IMR-90 (cell line): ENCODE data around the gene STXBP6. TPM values are rescaled to one million over a fixed set of nuclear protein-coding genes. Genes with fewer than 3 reads are reported as not detected.

Experiments
- ATAC-seq: fragments of 200-7000 bp; cut with Tn5 transposase; 2 replicates; pipeline ENCODE4 v1.9.1; 2020; ENCODE audit warnings: low read depth, mild to moderate bottlenecking, moderate library complexity
- BruUV-seq: library from RNA; stranded (reverse); fragments of 400-500 nt; replicated peaks from 2 replicates; lab custom pipeline; 2021; lab: Mats Ljungman, UMichigan
- CTCF ChIA-PET: fragments of 300-600 bp; formaldehyde crosslinking; extraction: SDS; loops from one replicate; lab custom pipeline; 2021; ENCODE audit warnings: antibody characterized with exemption; lab: Yijun Ruan, JAX
- POLR2A ChIA-PET: fragments of 300-600 bp; sonication (Branson Sonifier 250); formaldehyde crosslinking; loops from one replicate; lab custom pipeline; 2022; ENCODE audit warnings: antibody characterized with exemption; ENCODE audit not compliant: unreplicated experiment; lab: Charles Lee
- DNase-seq: peaks from one replicate; pipeline ENCODE4 v3.0.0; 2013
- H2AFZ ChIP-seq: replicated peaks from 2 replicates; pipeline ENCODE3; 2013; ENCODE audit warnings: low read length, mild to moderate bottlenecking; ENCODE audit not compliant: poor library complexity
- H2AK5ac ChIP-seq: 2 replicates; pipeline ENCODE4 v1.6.1; 2013; ENCODE audit warnings: low read depth, low read length, inconsistent platforms
- H2AK9ac ChIP-seq: replicated peaks from 2 replicates; pipeline ENCODE3; 2013; ENCODE audit warnings: mild to moderate bottlenecking, low read depth, low read length, moderate library complexity; ENCODE audit not compliant: poor library complexity
- H2BK120ac ChIP-seq: 2 replicates; pipeline ENCODE4 v1.6.1; 2013; ENCODE audit warnings: low read depth, low read length, inconsistent platforms
- H2BK15ac ChIP-seq: 3 replicates; pipeline ENCODE4 v1.6.1; 2013; ENCODE audit warnings: low read depth, low read length, inconsistent platforms
- H2BK20ac ChIP-seq: 2 replicates; pipeline ENCODE4 v1.6.1; 2013; ENCODE audit warnings: low read depth, mild to moderate bottlenecking, inconsistent platforms, low read length, moderate library complexity
- H2BK5ac ChIP-seq: 2 replicates; pipeline ENCODE4 v1.6.1; 2013; ENCODE audit warnings: mild to moderate bottlenecking, low read depth, low read length, inconsistent platforms; ENCODE audit not compliant: poor library complexity, severe bottlenecking
- H3K14ac ChIP-seq: replicated peaks from 2 replicates; pipeline ENCODE4 v1.6.1; 2013; ENCODE audit warnings: low read depth, low read length, inconsistent platforms
- H3K18ac ChIP-seq: 2 replicates; pipeline ENCODE4 v1.6.1; 2013; ENCODE audit warnings: low read depth, low read length, control low read depth
- H3K23ac ChIP-seq: 2 replicates; pipeline ENCODE4 v1.6.1; 2013; ENCODE audit warnings: low read depth, low read length, inconsistent platforms
- H3K27ac ChIP-seq: 2 replicates; pipeline ENCODE4 v1.5.1; 2013; ENCODE audit warnings: mild to moderate bottlenecking, control low read depth, low read length; ENCODE audit not compliant: insufficient read depth
- H3K27me3 ChIP-seq: 2 replicates; pipeline ENCODE4 v1.6.1; 2013; ENCODE audit warnings: low read length; ENCODE audit not compliant: control insufficient read depth, insufficient read depth
- H3K36me3 ChIP-seq: 2 replicates; pipeline ENCODE4 v1.6.1; 2013; ENCODE audit warnings: low read length, mixed read lengths; ENCODE audit not compliant: control insufficient read depth, insufficient read depth
- H3K4ac ChIP-seq: 2 replicates; pipeline ENCODE4 v1.6.1; 2013; ENCODE audit warnings: low read depth, low read length, inconsistent platforms
- H3K4me1 ChIP-seq: 2 replicates; pipeline ENCODE4 v1.6.1; 2013; ENCODE audit warnings: low read length, mixed read lengths; ENCODE audit not compliant: control insufficient read depth, insufficient read depth
- H3K4me2 ChIP-seq: 2 replicates; pipeline ENCODE4 v1.6.1; 2013; ENCODE audit warnings: low read depth, mild to moderate bottlenecking, control low read depth, low read length, moderate library complexity
- H3K4me3 ChIP-seq: 2 replicates; pipeline ENCODE4 v1.5.1; 2013; ENCODE audit warnings: low read depth, mild to moderate bottlenecking, control low read depth, low read length, moderate library complexity; ENCODE audit not compliant: insufficient read depth
- H3K56ac ChIP-seq: 2 replicates; pipeline ENCODE4 v1.6.1; 2013; ENCODE audit warnings: low read length, inconsistent platforms; ENCODE audit not compliant: insufficient read depth; ENCODE audit errors: extremely low read depth
- H3K79me1 ChIP-seq, 2 experiments: 2 replicates each; pipeline ENCODE4 v1.6.1; 2013; ENCODE audit warnings: low read length in 2 of 2, inconsistent platforms in 1 of 2, low read depth in 1 of 2
- H3K9ac ChIP-seq: 2 replicates; pipeline ENCODE4 v1.6.1; 2013; ENCODE audit warnings: low read depth, low read length, control low read depth
- H3K9me1 ChIP-seq: 2 replicates; pipeline ENCODE4 v1.6.1; 2013; ENCODE audit warnings: low read length, inconsistent platforms; ENCODE audit not compliant: insufficient read depth
- H3K9me3 ChIP-seq: 2 replicates; pipeline ENCODE4 v1.6.1; 2013; ENCODE audit warnings: low read length; ENCODE audit not compliant: control insufficient read depth, insufficient read depth
- H4K20me1 ChIP-seq: 2 replicates; pipeline ENCODE4 v1.6.1; 2013; ENCODE audit warnings: low read length, inconsistent platforms; ENCODE audit not compliant: insufficient read depth
- H4K5ac ChIP-seq: 2 replicates; pipeline ENCODE4 v1.6.1; 2013; ENCODE audit warnings: mild to moderate bottlenecking, low read depth, low read length, control low read depth
- H4K8ac ChIP-seq, 2 experiments: 2 replicates each; pipeline ENCODE4 v1.6.1; 2013; ENCODE audit warnings: low read depth in 2 of 2, low read length in 2 of 2, control low read depth in 1 of 2, inconsistent platforms in 1 of 2
- H4K91ac ChIP-seq: 2 replicates; pipeline ENCODE4 v1.6.1; 2013; ENCODE audit warnings: low read depth, low read length, inconsistent platforms; ENCODE audit not compliant: insufficient read depth
- BHLHE40 ChIP-seq: fragments of 150-350 bp; IDR thresholded peaks from 2 replicates; pipeline ENCODE4 v1.6.1; 2016; ENCODE audit warnings: mild to moderate bottlenecking, low read depth, low read length
- CEBPB ChIP-seq: IDR thresholded peaks from 2 replicates; pipeline ENCODE4 v1.6.1; 2012; ENCODE audit warnings: low read depth, low read length, improper control_type of control experiment
- CTCF ChIP-seq: conservative IDR thresholded peaks from 2 replicates; pipeline ENCODE4 v1.5.1; 2012; ENCODE audit warnings: mild to moderate bottlenecking, low read depth, low read length, improper control_type of control experiment
- FOS ChIP-seq: fragments of 150-350 bp; IDR thresholded peaks from 2 replicates; pipeline ENCODE4 v1.6.1; 2016; ENCODE audit warnings: low read depth, low read length
- MAFK ChIP-seq: IDR thresholded peaks from 2 replicates; pipeline ENCODE4 v1.6.1; 2012; ENCODE audit warnings: low read depth, low read length, improper control_type of control experiment
- MAZ ChIP-seq: IDR thresholded peaks from 2 replicates; pipeline ENCODE4 v1.6.1; 2012; ENCODE audit warnings: low read depth, mild to moderate bottlenecking, low read length, improper control_type of control experiment, moderate library complexity, borderline replicate concordance
- POLR2A ChIP-seq: IDR thresholded peaks from 2 replicates; pipeline ENCODE4 v1.6.1; 2012; ENCODE audit warnings: mild to moderate bottlenecking, low read depth, low read length
- RAD21 ChIP-seq: IDR thresholded peaks from 2 replicates; pipeline ENCODE4 v1.6.1; 2012; ENCODE audit warnings: low read length, improper control_type of control experiment
- WGBS, 2 experiments: methylation state at CpG; one replicate each; pipeline versions ENCODE4 v1.1.5 to v1.1.7; 2013; ENCODE audit warnings: missing lambda C conversion rate in 2 of 2; ENCODE audit not compliant: insufficient read length in 1 of 2; ENCODE audit errors: extremely low coverage in 2 of 2; 5-methylcytosine and 5-hydroxymethylcytosine counted together
- dilution Hi-C: fragments of 300-500 bp; cut with HindIII; formaldehyde crosslinking; loops from one replicate; pipeline ENCODE4 v1.14.3; 2018; ENCODE audit warnings: low sequenced_read_pairs; ENCODE audit not compliant: unreplicated experiment
- in situ Hi-C: fragments of 300-500 bp; cut with MboI; formaldehyde crosslinking; loops from 3 replicates; pipeline ENCODE4 v1.14.3; 2019; ENCODE audit warnings: low sequenced_read_pairs, inconsistent platforms, mixed read lengths
- intact Hi-C: fragments of 100-400 bp; cut with micrococcal nuclease; formaldehyde crosslinking; loops from 2 replicates; pipeline ENCODE4 v1.10.0; 2022
- polyA plus RNA-seq, 3 experiments: library from polyadenylated mRNA; depleted of rRNA; stranded (reverse); fragments of >200 nt; gene quantifications; 2 replicates each; pipeline ENCODE4 v1.2.3, GENCODE V29; 2012; ENCODE audit warnings: low replicate concordance in 1 of 3
- total RNA-seq: library from RNA; depleted of rRNA; stranded (reverse); fragments of >200 nt; gene quantifications from 2 replicates; pipeline ENCODE4 v1.2.3, GENCODE V29; 2012

STXBP6 gene
- total and polyA plus RNA-seq, 2 of the 4 experiments (the other 2 are of a cell fraction), result 14.2 to 14.3 TPM

DNA sequence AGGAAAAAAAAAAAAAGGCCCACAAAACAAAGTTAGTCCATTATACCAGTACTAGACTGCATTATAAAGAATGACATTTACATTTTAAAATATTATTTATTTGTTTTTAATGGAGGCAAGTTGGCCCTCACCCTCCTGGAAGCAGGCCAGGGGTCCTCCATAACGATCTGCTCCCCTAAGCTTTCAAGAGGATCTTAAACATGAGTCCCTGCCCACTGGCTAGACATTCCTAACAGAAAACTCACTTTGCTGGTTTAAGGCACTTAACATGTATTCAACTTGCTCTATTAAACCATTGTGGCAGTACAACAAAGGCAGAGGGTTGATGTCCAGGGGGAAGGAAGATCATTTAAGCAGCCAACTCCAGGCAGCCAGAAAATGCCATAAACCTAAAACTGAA is 111.4 kb downstream of the STXBP6 start:
- Histone ChIP-seq H3K79me1 (no peaks in the 10 kb centered on the region), H4K5ac (no peak overlapping the region), H3K27me3 (no peaks in the 10 kb centered on the region), H3K23ac (no peak overlapping the region), H3K9me3 (no peaks in the 10 kb centered on the region), H4K20me1 (no peaks in the 10 kb centered on the region), H3K4me3 (no peak overlapping the region), H3K18ac (no peak overlapping the region), H3K4me1 (peaks cover 7% of the 10 kb centered on the region), H4K91ac (no peak overlapping the region), H3K9me1 (peaks cover 4% of the 10 kb centered on the region; the same call in 1 of the 2 replicates), H4K8ac (no peak overlapping the region), H3K27ac (no peak overlapping the region), H2BK20ac (no peak overlapping the region), H2BK15ac (no peak overlapping the region), H3K9ac (no peak overlapping the region), H3K4ac (no peak overlapping the region), H3K56ac (no peak overlapping the region), H3K14ac (no peak overlapping the region), H2BK120ac (no peak overlapping the region), H3K36me3 (no peaks in the 10 kb centered on the region), H2BK5ac (no peak overlapping the region), H2AK9ac (no peak overlapping the region), H2AK5ac (no peak overlapping the region), H3K4me2 (no peak overlapping the region), H2AFZ (no peak overlapping the region)
- no CpG with 5 or more reads among the region's 1 CpG for WGBS, 2 experiments
- TF ChIP-seq CTCF (no peak), CEBPB (no peak), BHLHE40 (no peak), RAD21 (no peak), FOS (no peak), MAZ (no peak), POLR2A (no peak), MAFK (no peak)
- peak; percentile 24; the same call in 1 of the 2 replicates for ATAC-seq
- DNase-seq, result peak; percentile 31
- no TSS peak for BruUV-seq
- dilution Hi-C loops, result no loop called here
- in situ Hi-C loops, result no loop called here
- CTCF ChIA-PET, result no interaction called here
- intact Hi-C loops, result no loop called here
- POLR2A ChIA-PET, result no interaction called here
